ENCODE measurements around the gene ALDH1A3. TPM values are rescaled to one million over a fixed set of nuclear protein-coding genes. Genes with fewer than 3 reads are reported as not detected.

The ALDH1A3 gene
- total RNA-seq, 1 experiment from 2014 or later: 5,398 TPM

- Histone ChIP-seq H2AFZ (ENCODE audit: low read length) (no peak overlapping the region), H3F3A (ENCODE audit: low read length, unreplicated experiment) (peaks cover 91% of the 10 kb centered on the region), H3K9me3 (ENCODE audit: low read length) (no peaks in the 10 kb centered on the region), H3K79me2 (ENCODE audit: low read length) (peaks cover 4% of the 10 kb centered on the region; the same call in 1 of the 2 replicates), H3K4me2 (ENCODE audit: low read length) (no peak overlapping the region), H3K9me2 (replicated peaks; ENCODE audit: low read length) (no peaks in the 10 kb centered on the region), H3K27ac (ENCODE audit: low read length) (peak overlapping the region; percentile 5; the same call in 1 of the 2 replicates), H3K36me3 (ENCODE audit: low read depth, low read length) (peaks cover 99% of the 10 kb centered on the region), H4K20me1 (ENCODE audit: low read length) (peaks cover 39% of the 10 kb centered on the region), H3K9ac (ENCODE audit: low read length) (no peak overlapping the region), H3K4me1 (ENCODE audit: insufficient read depth, low read length) (no peaks in the 10 kb centered on the region; the same call in 1 of the 2 replicates), H3K27me3 (ENCODE audit: low read length) (no peaks in the 10 kb centered on the region), H3K4me3 (ENCODE audit: low read length) (no peak overlapping the region)
- ATAC-seq (no peak), DNase-seq (no peak)
- intact Hi-C loops (cut with micrococcal nuclease): no loop called here
- BruUV-seq (replicated peaks): no TSS peak
- ChIA-PET POLR2A (ENCODE audit: unreplicated experiment) (no interaction called here), CTCF (no interaction called here)
- no peak for TF ChIP-seq EZH2phosphoT487 (IDR thresholded peaks at IDR 0.05; ENCODE audit: borderline replicate concordance, low read length)
- TF ChIP-seq, protein P1, sequence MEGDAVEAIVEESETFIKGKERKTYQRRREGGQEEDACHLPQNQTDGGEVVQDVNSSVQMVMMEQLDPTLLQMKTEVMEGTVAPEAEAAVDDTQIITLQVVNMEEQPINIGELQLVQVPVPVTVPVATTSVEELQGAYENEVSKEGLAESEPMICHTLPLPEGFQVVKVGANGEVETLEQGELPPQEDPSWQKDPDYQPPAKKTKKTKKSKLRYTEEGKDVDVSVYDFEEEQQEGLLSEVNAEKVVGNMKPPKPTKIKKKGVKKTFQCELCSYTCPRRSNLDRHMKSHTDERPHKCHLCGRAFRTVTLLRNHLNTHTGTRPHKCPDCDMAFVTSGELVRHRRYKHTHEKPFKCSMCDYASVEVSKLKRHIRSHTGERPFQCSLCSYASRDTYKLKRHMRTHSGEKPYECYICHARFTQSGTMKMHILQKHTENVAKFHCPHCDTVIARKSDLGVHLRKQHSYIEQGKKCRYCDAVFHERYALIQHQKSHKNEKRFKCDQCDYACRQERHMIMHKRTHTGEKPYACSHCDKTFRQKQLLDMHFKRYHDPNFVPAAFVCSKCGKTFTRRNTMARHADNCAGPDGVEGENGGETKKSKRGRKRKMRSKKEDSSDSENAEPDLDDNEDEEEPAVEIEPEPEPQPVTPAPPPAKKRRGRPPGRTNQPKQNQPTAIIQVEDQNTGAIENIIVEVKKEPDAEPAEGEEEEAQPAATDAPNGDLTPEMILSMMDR (conservative IDR thresholded peaks at IDR 0.05; ENCODE audit: low read depth, low read length): no peak
- no peak for TF ChIP-seq EZH2 (IDR thresholded peaks at IDR 0.05; ENCODE audit: low read length, unreplicated experiment)
Measured at GRCh38 chr15:100900136-100900794, 20.6 kb downstream of the ALDH1A3 start.

DNA sequence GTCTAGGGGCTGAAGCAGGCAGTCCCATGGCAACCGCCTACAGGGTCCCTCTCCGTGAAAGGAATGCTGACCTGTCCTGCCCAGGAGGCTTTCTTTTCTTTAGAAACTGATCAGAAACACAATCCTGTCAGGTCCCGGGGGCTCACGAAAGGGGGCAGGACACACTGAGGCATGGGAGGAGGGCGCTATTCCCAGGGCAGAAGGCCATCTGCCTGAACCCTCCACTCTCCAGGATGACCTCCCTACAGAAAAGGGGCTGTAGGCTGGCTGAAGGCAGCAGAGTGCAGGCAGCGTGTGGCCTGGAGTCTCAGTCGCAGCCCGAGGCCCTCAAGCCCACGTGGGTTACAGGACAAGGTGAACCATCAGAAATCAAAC lies 21.2 kb downstream of the ALDH1A3 start:
- no peak for DNase-seq
- Histone ChIP-seq H3K9me2 (replicated peaks; ENCODE audit: low read length) (no peaks in the 10 kb centered on the region), H3K4me2 (ENCODE audit: low read length) (no peak overlapping the region), H3K27me3 (ENCODE audit: low read length) (no peaks in the 10 kb centered on the region), H3K36me3 (ENCODE audit: low read depth, low read length) (peaks cover 100% of the 10 kb centered on the region), H4K20me1 (ENCODE audit: low read length) (peaks cover 44% of the 10 kb centered on the region), H3K9me3 (ENCODE audit: low read length) (no peaks in the 10 kb centered on the region), H3F3A (ENCODE audit: low read length, unreplicated experiment) (peaks cover 91% of the 10 kb centered on the region), H3K4me1 (ENCODE audit: insufficient read depth, low read length) (no peaks in the 10 kb centered on the region; the same call in 1 of the 2 replicates), H3K9ac (ENCODE audit: low read length) (no peak overlapping the region), H3K27ac (ENCODE audit: low read length) (0 out of 2 replicates have a peak overlapping the region, but pooled peaks have one; percentile 0), H3K79me2 (ENCODE audit: low read length) (peaks cover 4% of the 10 kb centered on the region; the same call in 1 of the 2 replicates), H2AFZ (ENCODE audit: low read length) (no peak overlapping the region), H3K4me3 (ENCODE audit: low read length) (no peak overlapping the region)
- POLR2A ChIA-PET (ENCODE audit: unreplicated experiment): no interaction called here
- intact Hi-C loops (cut with micrococcal nuclease): no loop called here
- TF ChIP-seq, protein P1 (conservative IDR thresholded peaks at IDR 0.05; ENCODE audit: low read depth, low read length): no peak
- TF ChIP-seq EZH2phosphoT487 (IDR thresholded peaks at IDR 0.05; ENCODE audit: borderline replicate concordance, low read length) (no peak), EZH2 (IDR thresholded peaks at IDR 0.05; ENCODE audit: low read length, unreplicated experiment) (no peak)
- BruUV-seq (replicated peaks): no TSS peak
- CTCF ChIA-PET: interaction anchor here (1.0 kb wide), 1 partner anchor 18 kb away, joined by 3 read pairs; no protein-coding TSS in a partner anchor
- no peak for ATAC-seq

GRCh38 chr15:100901296-100901695 lies 21.7 kb downstream of the ALDH1A3 start:
- DNase-seq: no peak
- POLR2A ChIA-PET (ENCODE audit: unreplicated experiment): interaction anchor here (0.5 kb wide), 1 partner anchor 279 kb away, joined by 3 read pairs; no protein-coding TSS in a partner anchor
- Histone ChIP-seq H2AFZ (ENCODE audit: low read length) (no peak overlapping the region), H3K9ac (ENCODE audit: low read length) (no peak overlapping the region), H3K36me3 (ENCODE audit: low read depth, low read length) (peaks cover 100% of the 10 kb centered on the region), H3K27ac (ENCODE audit: low read length) (peak overlapping the region; percentile 72), H3K9me2 (replicated peaks; ENCODE audit: low read length) (no peaks in the 10 kb centered on the region), H3K4me3 (ENCODE audit: low read length) (no peak overlapping the region), H3K9me3 (ENCODE audit: low read length) (no peaks in the 10 kb centered on the region), H3K79me2 (ENCODE audit: low read length) (peaks cover under 1% of the 10 kb centered on the region; the same call in 1 of the 2 replicates), H3K4me1 (ENCODE audit: insufficient read depth, low read length) (no peaks in the 10 kb centered on the region; the same call in 1 of the 2 replicates), H3K4me2 (ENCODE audit: low read length) (no peak overlapping the region), H3K27me3 (ENCODE audit: low read length) (no peaks in the 10 kb centered on the region), H3F3A (ENCODE audit: low read length, unreplicated experiment) (peaks cover 91% of the 10 kb centered on the region), H4K20me1 (ENCODE audit: low read length) (peaks cover 46% of the 10 kb centered on the region)
- CTCF ChIA-PET: interaction anchor here (1.0 kb wide), 1 partner anchor 17 kb away, joined by 3 read pairs; no protein-coding TSS in a partner anchor
- no TSS peak for BruUV-seq (replicated peaks)
- TF ChIP-seq EZH2 (IDR thresholded peaks at IDR 0.05; ENCODE audit: low read length, unreplicated experiment): no peak
- TF ChIP-seq, protein P1 (conservative IDR thresholded peaks at IDR 0.05; ENCODE audit: low read depth, low read length): no peak
- TF ChIP-seq EZH2phosphoT487 (IDR thresholded peaks at IDR 0.05; ENCODE audit: borderline replicate concordance, low read length): no peak
- intact Hi-C loops (cut with micrococcal nuclease): no loop called here
- no peak for ATAC-seq

All from PC-3 (cell line).